ENCODE data around the gene GRK7.

- TF ChIP-seq, protein P1, sequence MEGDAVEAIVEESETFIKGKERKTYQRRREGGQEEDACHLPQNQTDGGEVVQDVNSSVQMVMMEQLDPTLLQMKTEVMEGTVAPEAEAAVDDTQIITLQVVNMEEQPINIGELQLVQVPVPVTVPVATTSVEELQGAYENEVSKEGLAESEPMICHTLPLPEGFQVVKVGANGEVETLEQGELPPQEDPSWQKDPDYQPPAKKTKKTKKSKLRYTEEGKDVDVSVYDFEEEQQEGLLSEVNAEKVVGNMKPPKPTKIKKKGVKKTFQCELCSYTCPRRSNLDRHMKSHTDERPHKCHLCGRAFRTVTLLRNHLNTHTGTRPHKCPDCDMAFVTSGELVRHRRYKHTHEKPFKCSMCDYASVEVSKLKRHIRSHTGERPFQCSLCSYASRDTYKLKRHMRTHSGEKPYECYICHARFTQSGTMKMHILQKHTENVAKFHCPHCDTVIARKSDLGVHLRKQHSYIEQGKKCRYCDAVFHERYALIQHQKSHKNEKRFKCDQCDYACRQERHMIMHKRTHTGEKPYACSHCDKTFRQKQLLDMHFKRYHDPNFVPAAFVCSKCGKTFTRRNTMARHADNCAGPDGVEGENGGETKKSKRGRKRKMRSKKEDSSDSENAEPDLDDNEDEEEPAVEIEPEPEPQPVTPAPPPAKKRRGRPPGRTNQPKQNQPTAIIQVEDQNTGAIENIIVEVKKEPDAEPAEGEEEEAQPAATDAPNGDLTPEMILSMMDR (IDR thresholded peaks at IDR 0.05; ENCODE audit: insufficient read depth, low read depth, low read length) = no peak
- no peak for TF ChIP-seq EZH2 (IDR thresholded peaks at IDR 0.05; ENCODE audit: insufficient read depth, low read length)
Observed at GRCh38 chr3:141769221-141769894, 6.2 kb downstream of the GRK7 start.
